Subcutaneous abdominal adipose tissue (tissue), 5 donors: ENCODE measurements around the gene DAO.
A peak's percentile ranks its signal among the peaks of the same experiment; 100 is the strongest.

Experiments
- H3K27ac ChIP-seq: one replicate; pipeline ENCODE4 v1.7.0; 2013; ENCODE audit warnings: low read depth, mild to moderate bottlenecking, inconsistent platforms, low read length, moderate library complexity
- H3K27me3 ChIP-seq, 5 donors: one replicate each; pipeline ENCODE4 v1.7.0; 2013; ENCODE audit warnings: low read length in 5 of 5, inconsistent platforms in 1 of 5; ENCODE audit not compliant: control insufficient read depth in 5 of 5, insufficient read depth in 4 of 5
- H3K36me3 ChIP-seq, 5 donors: one replicate each; pipeline ENCODE4 v1.7.0; 2013; ENCODE audit warnings: low read length in 5 of 5; ENCODE audit not compliant: control insufficient read depth in 5 of 5, insufficient read depth in 5 of 5
- H3K4me1 ChIP-seq, 5 donors: one replicate each; pipeline ENCODE4 v1.7.0; 2013; ENCODE audit warnings: low read length in 5 of 5, mild to moderate bottlenecking in 3 of 5, moderate library complexity in 1 of 5; ENCODE audit not compliant: control insufficient read depth in 5 of 5, insufficient read depth in 5 of 5
- H3K4me3 ChIP-seq, 5 donors: one replicate each; pipeline ENCODE4 v1.7.0; 2013; ENCODE audit warnings: low read length in 5 of 5, low read depth in 1 of 5
- H3K9ac ChIP-seq, 5 donors: one replicate each; pipeline ENCODE4 v1.7.0; 2013; ENCODE audit warnings: low read length in 5 of 5, mild to moderate bottlenecking in 4 of 5, moderate library complexity in 3 of 5
- H3K9me3 ChIP-seq, 5 donors: one replicate each; pipeline ENCODE4 v1.7.0; 2013; ENCODE audit warnings: low read length in 5 of 5; ENCODE audit not compliant: control insufficient read depth in 5 of 5
- donor health status: healthy.
- donor health status: healthy.
- donor health status: healthy.
- donor health status: healthy.
- donor health status: healthy.

Gene DAO

DNA sequence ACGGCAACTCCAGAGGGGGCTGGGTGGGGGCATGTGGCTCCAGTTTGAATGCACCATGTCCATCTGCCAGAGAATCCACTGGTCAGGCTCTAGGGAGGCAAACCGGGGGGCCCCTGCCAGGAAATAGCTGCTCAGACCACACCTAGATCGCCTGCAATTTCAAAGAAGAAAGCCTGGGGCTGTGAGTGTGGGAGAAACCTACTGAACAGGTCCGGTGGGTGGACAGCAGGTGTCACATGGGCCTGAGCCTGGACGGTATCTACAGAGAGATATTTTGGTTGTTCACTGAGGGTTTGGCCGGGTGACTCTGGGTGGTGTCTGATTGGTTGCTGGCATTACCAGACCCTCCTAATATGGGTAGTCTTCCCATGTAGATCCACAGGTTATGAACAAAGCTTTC, 32.0 kb downstream of the DAO start:
- Histone ChIP-seq H3K27me3 (no peaks in the 10 kb centered on the region), H3K27ac (no peak overlapping the region), H3K9me3 (no peaks in the 10 kb centered on the region), H3K36me3 (no peaks in the 10 kb centered on the region), H3K4me1 (peaks cover 0 to 22% (median 10%) of the 10 kb centered on the region in 5 donors), H3K9ac (no peak overlapping the region), H3K4me3 (no peak overlapping the region)

DNA sequence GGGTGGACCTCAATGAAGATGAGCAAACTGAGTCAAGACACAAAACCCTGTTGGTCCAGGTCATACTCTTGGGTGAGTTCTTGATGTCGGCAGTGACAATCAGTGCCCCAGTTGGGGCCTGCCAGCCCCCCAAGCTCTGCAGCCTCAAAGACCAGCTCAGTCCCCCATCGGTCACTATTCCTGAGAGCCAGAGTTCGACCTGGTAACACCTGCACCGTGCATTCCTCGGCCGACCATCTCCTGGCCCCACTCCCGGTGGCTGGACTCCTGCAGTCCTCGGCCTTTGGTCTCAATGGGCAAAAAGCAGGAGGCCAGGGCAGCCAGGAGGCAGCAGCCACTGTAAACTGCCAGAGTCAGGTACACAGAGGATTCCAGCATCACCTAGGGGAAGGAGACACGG, 32.5 kb downstream of the DAO start:
- peaks cover 0 to 19% (median 10%) of the 10 kb centered on the region in 5 donors for H3K4me1 ChIP-seq
- no peak overlapping the region for H3K4me3 ChIP-seq
- H3K9ac ChIP-seq: no peak overlapping the region
- no peak overlapping the region for H3K27ac ChIP-seq
- H3K9me3 ChIP-seq: no peaks in the 10 kb centered on the region
- no peaks in the 10 kb centered on the region for H3K36me3 ChIP-seq
- H3K27me3 ChIP-seq: no peaks in the 10 kb centered on the region

DNA sequence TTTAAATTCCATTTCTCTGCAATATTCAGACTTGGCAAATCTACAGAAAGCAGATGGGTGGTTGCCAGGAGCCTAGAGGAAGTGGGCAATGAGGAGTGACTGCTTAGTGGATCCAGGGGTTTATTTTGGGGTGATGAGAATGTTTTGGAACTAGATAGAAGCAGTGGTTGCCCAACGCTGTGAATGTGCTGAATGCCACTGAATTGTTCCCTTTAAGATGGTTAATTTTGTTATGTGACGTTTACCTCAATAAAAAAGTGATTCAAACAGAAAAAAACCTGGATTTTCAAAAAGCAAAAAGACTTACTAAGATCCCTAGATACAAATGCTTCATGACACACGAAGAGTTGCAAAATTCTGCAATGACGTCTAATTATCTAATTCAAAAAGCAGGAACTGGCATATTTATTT, 34.2 kb downstream of the DAO start:
- Histone ChIP-seq H3K4me3 (no peak overlapping the region), H3K36me3 (no peaks in the 10 kb centered on the region), H3K9me3 (no peaks in the 10 kb centered on the region), H3K27ac (peak overlapping the region; percentile 2), H3K9ac (no peak overlapping the region), H3K27me3 (no peaks in the 10 kb centered on the region), H3K4me1 (peaks cover 0 to 13% (median 9%) of the 10 kb centered on the region in 5 donors)

DNA sequence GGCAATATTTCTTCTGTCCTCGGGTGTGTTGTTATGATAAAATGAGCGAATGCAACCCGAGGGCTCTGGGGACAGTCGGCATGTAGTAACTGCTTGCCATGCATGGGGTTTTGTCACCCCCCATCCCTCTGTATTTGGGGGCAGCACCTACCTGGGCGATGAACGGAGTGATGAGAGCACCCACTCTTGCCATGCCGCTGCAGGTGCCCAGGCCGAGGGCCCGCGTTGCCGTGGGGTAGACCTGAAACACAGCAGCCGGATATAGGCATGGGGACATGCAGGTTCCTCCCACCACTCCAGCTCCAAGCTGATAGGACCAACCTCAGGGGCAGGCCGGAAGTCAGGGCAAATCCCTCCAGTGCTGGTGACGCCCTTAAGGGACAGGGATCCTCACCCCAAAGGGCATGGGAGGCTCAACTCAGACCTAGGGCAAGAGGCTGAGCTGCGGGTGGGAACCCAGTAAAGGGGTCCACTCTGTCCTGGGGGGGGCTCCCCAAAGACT, 35.8 kb downstream of the DAO start:
- peaks cover 0 to 8% (median 7%) of the 10 kb centered on the region in 5 donors for H3K9me3 ChIP-seq
- H3K4me1 ChIP-seq: peaks cover 0 to 13% (median 9%) of the 10 kb centered on the region in 5 donors
- H3K4me3 ChIP-seq: no peak overlapping the region
- H3K36me3 ChIP-seq: no peaks in the 10 kb centered on the region
- no peaks in the 10 kb centered on the region for H3K27me3 ChIP-seq
- no peak overlapping the region for H3K9ac ChIP-seq
- H3K27ac ChIP-seq: no peak overlapping the region

DNA sequence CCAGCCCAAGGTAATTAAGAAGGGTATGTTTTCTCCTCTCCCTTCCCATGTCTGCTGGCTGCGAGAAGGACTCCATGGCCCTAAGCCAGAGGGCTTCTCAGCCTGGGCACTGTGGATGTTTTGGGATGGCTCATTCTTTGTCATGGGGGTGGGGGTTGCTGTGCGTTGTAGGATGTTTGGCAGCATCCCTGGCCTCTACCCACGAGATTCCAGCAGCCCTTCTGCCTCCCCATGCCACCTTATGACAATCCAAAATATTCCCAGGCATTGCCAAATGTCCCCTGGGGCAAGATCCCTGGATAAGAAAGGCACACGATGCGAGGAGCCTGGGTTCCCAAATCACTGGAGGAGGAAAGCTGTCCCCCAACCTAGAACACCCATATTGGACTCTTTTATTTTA, 36.4 kb downstream of the DAO start:
- peaks cover 0 to 13% (median 9%) of the 10 kb centered on the region in 5 donors for H3K4me1 ChIP-seq
- no peak overlapping the region for H3K27ac ChIP-seq
- H3K4me3 ChIP-seq: no peak overlapping the region
- no peaks in the 10 kb centered on the region for H3K27me3 ChIP-seq
- H3K9me3 ChIP-seq: peaks cover 0 to 8% (median 7%) of the 10 kb centered on the region in 5 donors
- H3K36me3 ChIP-seq: no peaks in the 10 kb centered on the region
- H3K9ac ChIP-seq: no peak overlapping the region

DNA sequence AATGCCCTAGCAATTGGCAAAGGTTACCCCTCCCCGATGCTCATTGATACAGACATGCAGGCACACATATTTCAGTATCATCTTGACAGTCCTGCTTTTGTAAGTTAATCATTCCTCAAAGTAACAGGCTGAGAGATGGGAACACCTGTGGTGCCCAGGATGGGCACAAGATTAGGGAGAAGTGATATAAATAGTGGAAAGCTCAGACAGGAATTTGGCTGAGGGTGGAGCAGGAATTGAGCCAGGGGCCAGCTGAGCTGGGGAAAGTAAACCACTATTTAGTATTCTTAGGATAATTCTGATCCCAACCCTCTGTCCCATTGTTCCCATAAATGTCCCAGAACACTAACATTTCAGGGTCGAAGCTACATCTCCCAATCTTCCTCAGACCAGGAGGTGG, 38.3 kb downstream of the DAO start:
- no peak overlapping the region for H3K4me3 ChIP-seq
- H3K9me3 ChIP-seq: peaks cover 0 to 17% (median 11%) of the 10 kb centered on the region in 5 donors
- no peaks in the 10 kb centered on the region for H3K36me3 ChIP-seq
- H3K27ac ChIP-seq: no peak overlapping the region
- no peaks in the 10 kb centered on the region for H3K27me3 ChIP-seq
- H3K4me1 ChIP-seq: peaks cover 0 to 12% (median 9%) of the 10 kb centered on the region in 5 donors
- no peak overlapping the region for H3K9ac ChIP-seq

DNA sequence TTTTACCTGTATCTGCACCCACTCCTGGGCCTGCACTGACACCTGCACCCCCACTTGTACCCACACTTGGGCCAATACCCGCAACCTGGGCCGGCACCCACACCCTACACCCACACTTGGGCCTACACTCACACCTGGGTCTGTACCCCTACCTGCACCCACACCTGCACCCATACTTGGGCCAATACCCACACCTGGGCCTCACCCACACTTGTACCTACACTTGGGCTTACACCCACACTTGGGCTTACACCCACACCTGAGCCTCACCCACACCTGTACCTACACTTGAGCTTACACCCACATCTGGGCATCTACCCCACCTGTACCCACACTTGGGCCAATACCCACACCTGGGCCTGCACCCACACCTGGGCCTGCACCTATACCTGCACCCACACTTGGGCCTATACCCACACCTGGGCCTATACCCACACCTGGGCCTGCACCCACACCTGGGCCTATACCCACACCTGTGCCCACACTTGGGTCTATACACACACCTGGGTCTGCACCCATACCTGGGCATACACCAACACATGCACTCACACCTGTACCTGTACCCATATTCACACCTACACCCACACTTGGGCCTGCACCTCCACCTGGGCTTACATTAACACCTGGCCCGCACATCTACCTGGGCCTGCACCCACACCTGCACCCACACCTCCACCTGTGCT, 39.2 kb downstream of the DAO start:
- Histone ChIP-seq H3K4me3 (no peak overlapping the region), H3K27me3 (no peaks in the 10 kb centered on the region), H3K9ac (no peak overlapping the region), H3K9me3 (peaks cover 0 to 21% (median 13%) of the 10 kb centered on the region in 5 donors), H3K4me1 (peaks cover 0 to 3% (median under 1%) of the 10 kb centered on the region in 5 donors), H3K36me3 (no peaks in the 10 kb centered on the region), H3K27ac (no peak overlapping the region)

DNA sequence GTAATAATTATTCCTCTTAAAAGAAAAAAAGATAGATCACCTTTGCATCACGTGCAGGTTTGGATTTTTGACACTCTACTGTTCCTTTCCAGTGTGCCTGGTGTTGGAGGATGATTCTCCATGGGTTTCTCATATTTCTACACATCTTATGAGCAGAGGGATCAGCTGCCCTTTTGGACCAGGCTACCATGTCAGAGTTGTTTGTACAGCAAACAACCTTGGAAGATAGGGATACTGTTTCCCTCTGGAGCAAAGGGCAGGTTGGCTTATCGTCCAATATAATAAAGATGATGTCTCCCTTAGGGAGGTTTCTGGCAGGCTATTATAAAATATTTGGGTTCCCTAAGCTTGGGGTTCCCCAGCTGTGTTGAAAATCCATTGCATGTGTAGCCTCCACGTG, 42.1 kb downstream of the DAO start:
- H3K4me3 ChIP-seq: no peak overlapping the region
- H3K27me3 ChIP-seq: no peaks in the 10 kb centered on the region
- no peaks in the 10 kb centered on the region for H3K4me1 ChIP-seq
- H3K9me3 ChIP-seq: peaks cover 0 to 21% (median 14%) of the 10 kb centered on the region in 5 donors
- H3K27ac ChIP-seq: no peak overlapping the region
- no peak overlapping the region for H3K9ac ChIP-seq
- no peaks in the 10 kb centered on the region for H3K36me3 ChIP-seq

DNA sequence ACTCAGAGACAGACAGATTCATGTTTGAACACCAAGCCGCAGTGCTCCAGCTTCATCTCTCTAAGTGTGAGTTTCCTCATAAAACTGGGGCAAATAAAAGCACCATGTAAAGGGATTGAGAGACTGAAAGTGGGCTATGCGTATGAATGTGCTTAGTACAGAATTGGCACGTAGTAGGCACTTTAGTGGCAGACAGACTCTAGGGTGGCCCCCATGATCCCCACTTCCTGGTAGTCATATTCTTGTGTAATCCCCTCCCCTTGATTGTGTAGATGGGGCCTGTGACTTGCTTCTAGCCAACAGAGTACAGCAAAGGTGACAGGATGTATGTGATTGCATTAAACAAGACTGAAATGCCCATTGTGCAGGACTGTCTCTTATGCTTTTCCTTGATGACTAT, 43.0 kb downstream of the DAO start:
- Histone ChIP-seq H3K9me3 (peaks cover 0 to 22% (median 15%) of the 10 kb centered on the region in 5 donors), H3K27ac (no peak overlapping the region), H3K27me3 (no peaks in the 10 kb centered on the region), H3K4me3 (peak overlapping the region in 1 of 5 donors; percentile 2), H3K36me3 (no peaks in the 10 kb centered on the region), H3K9ac (no peak overlapping the region), H3K4me1 (no peaks in the 10 kb centered on the region)

DNA sequence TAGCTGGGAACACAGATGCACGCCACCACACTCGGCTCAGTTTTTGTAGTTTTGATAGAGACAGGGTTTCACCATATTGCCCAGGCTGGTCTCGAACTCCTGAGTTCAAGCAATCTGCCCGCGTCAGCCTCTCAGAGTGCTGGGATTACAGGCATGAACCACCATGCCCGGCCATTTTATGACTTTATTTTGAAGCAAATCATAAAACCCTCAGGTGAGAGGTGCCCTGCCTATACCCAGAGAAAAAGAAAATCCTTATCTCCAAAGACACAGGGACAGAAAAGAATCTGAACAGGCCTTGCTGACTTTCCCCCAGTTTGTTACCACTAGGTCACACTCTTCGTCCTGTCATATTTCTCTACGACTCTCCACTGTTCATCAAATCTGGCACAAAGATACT, 48.8 kb downstream of the DAO start:
- Histone ChIP-seq H3K4me3 (no peak overlapping the region), H3K36me3 (no peaks in the 10 kb centered on the region), H3K27ac (no peak overlapping the region), H3K4me1 (peaks cover 0 to 20% (median 12%) of the 10 kb centered on the region in 5 donors), H3K9ac (no peak overlapping the region), H3K27me3 (no peaks in the 10 kb centered on the region), H3K9me3 (peaks cover 0 to 4% (median 0%) of the 10 kb centered on the region in 5 donors)
